Limb (tissue), 2 donors: ENCODE data around the gene ABCA9.

Source experiments
- DNase-seq, 2 donors: peaks; one replicate each; pipeline ENCODE4 v3.0.0-alpha.2; 2016; ENCODE audit errors: extremely low spot score in 2 of 2

The ABCA9 gene

GRCh38 chr17:69066482-69066881 lies 5.8 kb upstream of the ABCA9 start:
- no peak for DNase-seq

DNA sequence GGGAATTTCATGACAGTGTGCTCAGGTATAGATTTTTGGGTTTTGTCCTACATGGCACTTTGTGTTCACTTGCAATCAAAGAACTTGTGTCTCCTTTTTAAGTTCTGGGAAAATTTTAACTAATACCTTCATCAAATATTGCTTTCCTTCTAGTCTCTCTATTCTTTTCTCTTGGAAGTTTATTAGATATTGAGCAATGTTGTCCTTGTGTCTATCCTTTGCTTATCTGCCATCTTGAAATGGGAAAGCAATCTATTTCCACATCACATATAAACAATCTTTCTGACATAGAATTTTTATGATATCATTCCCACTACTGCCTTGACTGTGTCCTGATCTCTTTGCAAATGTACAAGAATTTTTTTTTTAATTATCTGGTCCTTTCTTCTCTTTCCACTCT lies 4.4 kb upstream of the ABCA9 start:
- DNase-seq, result no peak

GRCh38 chr17:69064476-69064875 lies 3.7 kb upstream of the ABCA9 start:
- DNase-seq, result no peak

- no peak for DNase-seq
Measured at GRCh38 chr17:69064001-69064400, 3.3 kb upstream of the ABCA9 start.

DNA sequence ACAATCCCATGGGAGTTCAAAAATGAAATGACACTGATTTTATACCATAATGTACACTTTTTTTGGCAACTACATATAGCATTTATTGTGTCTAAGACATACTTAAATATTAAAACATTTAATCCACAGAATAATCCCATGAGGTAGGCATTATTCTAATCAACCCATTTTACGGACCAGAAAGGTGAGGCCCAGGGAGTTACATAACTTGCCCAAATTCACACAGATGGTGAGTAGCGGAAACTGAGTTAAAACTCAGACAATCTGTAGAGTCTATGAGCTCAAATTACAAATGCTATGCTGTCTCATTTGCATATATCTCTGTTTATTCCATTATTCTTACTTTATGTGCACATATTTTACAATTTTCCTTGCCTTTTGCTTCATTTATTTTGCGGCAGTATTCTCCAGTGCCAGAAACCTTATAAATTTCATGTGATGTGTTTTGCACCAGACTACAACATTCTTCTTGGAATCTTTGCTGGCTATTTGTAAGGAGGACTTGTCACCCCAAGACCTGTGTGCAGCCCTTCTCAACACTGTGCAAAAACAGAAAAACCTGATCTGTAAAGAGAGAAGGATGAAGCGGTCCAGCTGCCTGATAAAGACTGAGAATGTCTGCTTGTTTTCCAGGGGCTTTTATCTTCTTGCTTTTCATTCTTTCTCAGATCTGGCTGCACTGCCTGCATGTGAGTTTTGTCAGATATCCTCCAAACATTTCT lies 2.3 kb upstream of the ABCA9 start:
- DNase-seq, result no peak

- no peak for DNase-seq
Measured at GRCh38 chr17:69061721-69062556, 1.2 kb upstream of the ABCA9 start.

DNA sequence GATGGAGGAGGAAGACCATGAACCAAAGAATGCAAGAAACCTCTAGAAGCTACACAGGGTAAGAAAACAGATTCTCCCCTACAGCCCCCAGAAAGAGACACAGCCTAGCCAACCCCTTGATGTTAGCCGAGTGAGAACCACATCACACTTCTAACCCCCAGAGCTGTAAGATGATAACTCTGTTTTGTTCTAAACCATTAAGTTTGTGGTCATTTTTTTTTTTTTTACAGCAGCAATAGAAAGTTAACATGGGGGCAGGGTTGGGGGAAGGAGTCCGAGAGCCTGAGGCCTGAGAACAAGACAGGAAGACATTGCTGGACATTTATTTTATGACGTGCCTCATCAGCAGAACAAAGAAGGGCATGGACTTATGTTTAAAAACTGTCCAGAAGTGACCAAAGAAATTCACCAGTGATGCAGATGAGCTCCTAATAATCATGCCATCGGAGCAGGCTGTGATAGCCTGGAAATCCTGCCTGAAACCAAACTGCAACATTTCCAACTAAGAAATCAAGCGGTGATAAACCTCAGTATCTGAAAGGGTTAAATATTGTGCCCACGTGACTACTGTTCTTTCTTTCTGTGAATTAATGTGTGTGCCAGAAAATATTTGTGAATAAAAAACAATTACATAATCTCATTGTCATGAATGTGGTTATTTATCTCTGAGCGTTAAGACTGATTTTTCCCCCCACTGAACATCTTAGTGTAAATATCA lies 1.1 kb downstream of the ABCA9 start:
- DNase-seq, result no peak

DNA sequence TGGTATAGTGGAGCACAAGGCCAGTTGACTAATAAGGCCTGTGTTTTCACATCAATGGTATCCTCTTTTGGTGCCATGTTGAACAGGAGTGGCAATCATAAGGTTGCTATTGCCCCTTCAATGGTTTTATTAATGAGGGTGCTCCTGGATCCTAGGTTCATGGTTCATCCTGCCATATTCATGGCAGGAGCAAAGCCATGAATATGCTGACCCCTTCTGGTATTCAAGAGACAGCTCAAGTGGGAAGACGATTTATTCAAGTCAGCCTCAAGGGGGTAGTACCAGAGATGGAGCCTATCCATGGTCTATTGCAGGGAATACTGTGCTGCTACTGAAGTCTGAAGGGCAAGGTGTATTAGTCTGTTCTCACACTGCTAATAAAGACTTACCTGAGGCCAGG lies 2.6 kb downstream of the ABCA9 start:
- no peak for DNase-seq

DNA sequence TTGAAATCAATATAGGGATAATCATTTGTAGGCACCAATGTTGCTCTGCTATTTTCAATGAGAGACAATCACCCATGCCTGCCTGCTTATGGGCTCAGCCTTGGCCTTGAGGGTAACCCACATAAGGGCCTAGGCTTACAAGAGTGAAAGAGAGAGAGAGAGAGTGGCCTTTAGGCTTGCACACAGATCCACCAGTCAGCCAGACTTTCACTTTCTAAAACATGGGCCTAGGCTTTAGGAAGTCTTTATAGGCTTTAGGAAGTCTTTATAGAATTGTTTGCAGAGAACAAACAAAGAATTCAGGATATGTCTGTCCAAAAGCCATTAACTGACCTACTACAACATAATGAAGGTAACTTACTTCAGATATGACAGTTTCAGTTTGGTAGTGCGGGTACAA lies 3.4 kb downstream of the ABCA9 start:
- DNase-seq, result no peak

DNA sequence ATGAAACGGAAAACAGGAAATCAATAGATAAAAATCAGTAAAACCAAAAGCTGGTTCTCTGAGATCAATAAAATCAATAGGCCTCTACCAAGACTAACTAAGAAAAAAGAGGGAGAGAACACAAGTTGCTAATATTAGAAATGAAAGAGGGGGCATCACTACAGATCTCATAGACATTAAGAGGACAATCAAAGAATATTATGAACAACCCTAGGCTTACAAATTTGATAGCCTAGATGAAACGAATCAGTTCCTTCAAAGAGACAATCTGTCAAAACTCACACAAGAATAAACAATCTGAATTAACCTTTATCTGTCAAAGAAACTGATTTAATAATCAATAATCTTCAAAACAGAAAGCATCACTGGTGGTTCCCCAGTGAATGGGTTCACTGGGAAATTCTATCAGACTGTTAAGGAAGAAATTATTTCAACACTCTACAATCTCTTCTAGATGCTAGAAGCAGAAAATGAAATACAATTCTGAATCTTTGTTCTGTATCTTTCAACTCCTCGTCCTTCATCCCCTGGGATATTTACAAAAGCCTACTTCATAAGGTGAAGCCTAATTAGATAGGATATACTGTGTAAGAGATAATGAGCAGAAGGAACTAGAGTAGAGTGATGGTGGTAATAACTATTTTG lies 4.4 kb downstream of the ABCA9 start:
- DNase-seq, result no peak

DNA sequence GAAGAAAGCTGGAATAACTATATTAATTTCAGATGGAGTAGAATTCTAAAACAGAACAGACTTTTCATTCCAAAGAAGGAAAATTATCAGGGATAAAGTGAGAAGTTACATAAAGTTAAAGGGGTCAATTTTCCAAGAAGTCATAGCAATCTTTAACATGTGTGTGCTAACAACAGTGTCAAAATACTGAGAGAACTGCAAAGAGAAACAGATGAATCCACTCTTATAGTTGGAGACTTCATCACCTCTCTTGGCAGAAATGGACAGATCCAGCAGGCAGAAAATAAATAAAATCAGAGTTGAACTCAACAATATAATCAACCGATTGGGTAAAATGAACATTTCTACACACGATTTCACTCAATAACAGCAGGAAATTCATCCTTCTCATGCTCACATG lies 5.4 kb downstream of the ABCA9 start:
- DNase-seq, result no peak

GRCh38 chr17:69050999-69051775 lies 9.5 kb downstream of the ABCA9 start:
- no peak for DNase-seq

DNA sequence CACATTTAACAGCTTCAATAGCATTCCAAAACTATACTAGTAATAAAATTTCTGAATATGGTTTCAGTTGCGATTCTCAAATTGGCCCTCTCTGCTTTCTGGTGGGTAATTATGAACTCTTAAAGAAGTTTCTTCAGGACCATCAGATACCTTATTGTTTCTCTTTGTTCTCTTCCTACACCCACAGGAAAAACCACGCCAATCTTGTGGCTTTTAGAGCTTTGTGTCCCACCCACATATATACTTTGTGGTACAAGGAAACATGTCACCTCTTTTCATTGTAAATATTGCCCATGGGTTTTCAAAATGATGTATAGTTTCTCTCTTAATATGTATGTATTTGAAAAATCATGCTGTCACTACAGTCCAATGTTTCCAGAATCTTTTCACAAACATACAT lies 12.1 kb downstream of the ABCA9 start:
- DNase-seq, result no peak

GRCh38 chr17:69047368-69048263 lies 13.1 kb downstream of the ABCA9 start:
- DNase-seq, result no peak

DNA sequence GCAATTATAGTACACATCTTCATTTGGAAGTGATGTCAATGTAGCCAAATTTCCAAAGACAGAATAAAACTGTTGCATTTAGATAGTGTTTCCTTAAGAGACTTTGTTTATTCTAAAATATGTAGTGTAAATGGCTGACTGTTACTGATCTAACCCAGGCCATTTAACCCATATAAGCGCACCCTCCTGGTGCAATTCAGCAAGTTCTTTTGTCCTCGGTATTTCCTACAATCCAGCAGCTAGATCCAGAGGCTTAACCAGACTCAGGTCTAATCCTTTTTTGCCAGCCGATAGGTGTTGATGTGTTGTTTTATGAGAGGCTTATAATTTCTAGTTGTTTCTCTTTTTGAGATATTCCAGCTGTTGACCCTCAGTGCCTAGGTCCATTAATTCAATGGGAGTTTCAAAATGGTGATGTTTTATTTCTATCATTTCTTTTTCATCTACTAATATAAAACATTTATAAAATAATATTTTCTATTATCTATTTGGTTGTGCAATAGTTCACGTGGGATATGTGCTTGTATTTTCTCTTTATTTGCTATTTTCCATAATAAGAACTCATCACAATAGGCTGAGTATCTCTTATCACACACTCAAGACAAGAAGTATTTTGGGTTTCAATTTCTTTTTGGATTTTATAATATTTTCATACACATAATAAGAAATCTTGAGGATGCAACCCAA lies 14.5 kb downstream of the ABCA9 start:
- DNase-seq, result no peak

DNA sequence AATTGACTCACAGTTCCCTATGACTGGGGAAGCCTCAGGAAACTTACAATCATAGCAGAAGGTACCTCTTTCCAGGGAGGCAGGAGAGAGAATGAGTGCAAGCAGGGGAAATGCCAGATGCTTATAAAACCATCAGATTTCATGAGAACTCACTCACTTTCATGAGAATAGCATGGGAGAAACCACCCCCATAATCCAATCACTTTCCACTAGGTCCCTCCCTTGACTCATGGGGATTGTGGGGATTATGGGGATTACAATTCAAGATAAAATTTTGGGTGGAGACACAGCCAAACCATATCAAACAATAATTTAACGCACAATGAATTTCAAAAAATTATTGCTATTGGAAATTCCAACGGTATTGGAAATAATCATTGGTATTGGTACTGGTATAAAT lies 15.1 kb downstream of the ABCA9 start:
- DNase-seq, result no peak

GRCh38 chr17:69044371-69044770 lies 16.4 kb downstream of the ABCA9 start:
- no peak for DNase-seq

GRCh38 chr17:69043098-69043734 lies 17.5 kb downstream of the ABCA9 start:
- DNase-seq, result no peak

- DNase-seq, result no peak
Measured at GRCh38 chr17:69042308-69042707, 18.4 kb downstream of the ABCA9 start.
